AG09309 (cell line): ENCODE measurements around the gene FKBP15.
"Not testable (repeated sequence)": the region's sequence is repeated elsewhere in the genome, so short reads cannot be mapped to it uniquely, and the experiment has no call there.

Experiments
- DNase-seq: peaks from one replicate; pipeline ENCODE4 v3.0.0-alpha.2; 2010; ENCODE audit warnings: low read depth
- H3K4me3 ChIP-seq: 2 replicates; pipeline ENCODE4 v1.5.1; 2011; ENCODE audit warnings: mild to moderate bottlenecking, low read depth, low read length, moderate library complexity; ENCODE audit not compliant: control insufficient read depth
- TF ChIP-seq, protein P1 (sequence below): IDR thresholded peaks from 2 replicates; pipeline ENCODE4 v1.5.1; 2011; ENCODE audit warnings: mild to moderate bottlenecking, low read depth, low read length, inconsistent platforms; ENCODE audit not compliant: insufficient read depth, control insufficient read depth; ENCODE audit errors: missing control alignments

FKBP15 gene

DNA sequence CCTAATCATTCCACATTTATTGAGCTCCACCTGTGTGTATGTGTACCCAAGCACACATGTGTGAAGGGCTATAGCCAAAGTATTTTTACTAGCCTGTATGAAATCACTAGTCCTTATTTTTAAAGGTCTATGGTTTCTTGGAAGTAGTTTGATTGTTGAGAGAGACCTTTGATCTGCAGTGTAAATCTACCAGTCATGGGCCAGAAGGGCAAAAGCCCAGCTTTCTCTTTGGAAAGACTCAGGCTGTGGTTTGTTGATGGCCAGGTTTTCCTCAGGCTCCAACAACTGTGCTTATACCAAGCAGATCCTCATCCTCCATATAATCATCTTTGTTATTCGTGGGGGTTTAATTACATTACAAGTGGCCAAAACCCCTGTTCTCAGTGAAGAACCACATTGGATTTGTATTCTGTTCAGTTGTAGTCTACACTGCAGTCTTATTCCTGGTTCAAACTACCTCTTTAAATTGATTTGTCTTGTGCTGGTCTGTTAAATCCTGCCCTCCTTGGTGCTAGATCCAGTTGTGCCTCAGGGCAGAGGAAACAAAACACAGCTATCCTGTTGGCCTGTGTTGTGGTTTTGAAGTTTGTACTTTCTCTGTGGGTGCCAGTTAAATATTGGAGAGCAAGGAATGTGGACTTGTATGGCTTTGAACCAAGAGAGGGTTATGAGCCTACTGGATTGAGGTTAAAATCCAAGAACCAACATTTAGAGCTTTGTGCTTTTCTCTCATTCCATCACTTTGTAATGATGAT is 41.0 kb upstream of the FKBP15 start:
- no peak overlapping the region for H3K4me3 ChIP-seq
- no peak for DNase-seq
- TF ChIP-seq, protein P1, sequence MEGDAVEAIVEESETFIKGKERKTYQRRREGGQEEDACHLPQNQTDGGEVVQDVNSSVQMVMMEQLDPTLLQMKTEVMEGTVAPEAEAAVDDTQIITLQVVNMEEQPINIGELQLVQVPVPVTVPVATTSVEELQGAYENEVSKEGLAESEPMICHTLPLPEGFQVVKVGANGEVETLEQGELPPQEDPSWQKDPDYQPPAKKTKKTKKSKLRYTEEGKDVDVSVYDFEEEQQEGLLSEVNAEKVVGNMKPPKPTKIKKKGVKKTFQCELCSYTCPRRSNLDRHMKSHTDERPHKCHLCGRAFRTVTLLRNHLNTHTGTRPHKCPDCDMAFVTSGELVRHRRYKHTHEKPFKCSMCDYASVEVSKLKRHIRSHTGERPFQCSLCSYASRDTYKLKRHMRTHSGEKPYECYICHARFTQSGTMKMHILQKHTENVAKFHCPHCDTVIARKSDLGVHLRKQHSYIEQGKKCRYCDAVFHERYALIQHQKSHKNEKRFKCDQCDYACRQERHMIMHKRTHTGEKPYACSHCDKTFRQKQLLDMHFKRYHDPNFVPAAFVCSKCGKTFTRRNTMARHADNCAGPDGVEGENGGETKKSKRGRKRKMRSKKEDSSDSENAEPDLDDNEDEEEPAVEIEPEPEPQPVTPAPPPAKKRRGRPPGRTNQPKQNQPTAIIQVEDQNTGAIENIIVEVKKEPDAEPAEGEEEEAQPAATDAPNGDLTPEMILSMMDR, result no peak

DNA sequence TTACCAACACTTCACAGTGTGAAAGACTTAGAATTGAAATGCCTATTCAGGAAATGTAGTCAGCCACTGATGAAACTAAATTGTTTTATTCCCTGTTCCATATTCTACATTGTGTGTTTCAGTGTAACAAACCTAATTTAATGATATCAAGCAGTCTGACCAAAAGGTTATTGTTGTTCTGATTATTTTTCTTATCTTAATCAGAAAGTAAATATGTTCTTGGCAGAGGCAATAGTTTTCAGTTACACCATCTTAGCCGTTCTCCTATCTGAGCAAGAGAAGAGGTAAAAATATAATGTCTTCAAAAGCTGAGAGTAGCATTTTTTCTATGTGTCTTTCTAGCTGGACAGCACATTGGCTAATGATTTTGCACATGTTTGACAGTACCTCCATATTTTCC is 37.2 kb upstream of the FKBP15 start:
- no peak for DNase-seq
- TF ChIP-seq, protein P1, result no peak
- no peak overlapping the region for H3K4me3 ChIP-seq

DNA sequence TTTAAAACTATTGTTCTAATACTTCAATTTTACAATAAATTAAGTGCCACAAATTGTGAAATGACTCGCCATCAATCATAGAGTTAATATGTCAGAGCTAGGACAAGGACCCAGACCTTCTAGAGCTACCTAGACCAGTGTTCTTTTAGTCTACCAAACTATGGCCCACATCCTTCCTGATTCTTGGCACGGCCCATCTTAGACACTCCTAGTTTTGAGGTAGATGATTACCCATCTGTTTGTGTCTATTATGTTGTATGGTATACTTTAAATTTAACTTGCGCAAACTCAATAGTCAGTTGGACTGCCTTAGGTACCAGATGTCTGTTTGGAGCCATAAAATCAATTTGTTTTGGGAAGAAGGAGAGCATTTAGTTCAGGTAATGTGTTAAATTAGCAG is 36.8 kb upstream of the FKBP15 start:
- no peak for DNase-seq
- H3K4me3 ChIP-seq, result no peak overlapping the region
- TF ChIP-seq, protein P1, result no peak

DNA sequence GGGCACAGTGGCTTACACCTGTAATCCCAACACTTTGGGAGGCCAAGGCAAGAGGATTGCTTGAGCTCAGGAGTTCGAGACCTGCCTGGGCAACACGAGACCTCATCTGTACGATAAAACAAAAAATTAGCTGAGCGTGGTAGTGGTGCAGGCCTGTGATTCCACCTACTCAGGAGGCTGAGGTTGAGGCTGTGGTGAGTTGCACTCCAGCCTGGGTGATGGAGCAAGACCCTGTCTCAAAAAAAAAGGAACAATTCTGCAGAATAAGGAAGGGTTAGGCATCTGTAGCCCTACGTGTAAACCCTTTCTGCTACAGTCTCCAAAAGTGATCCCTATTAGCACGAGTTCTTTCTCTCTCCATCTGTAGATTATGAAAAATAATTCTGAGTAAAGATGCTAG is 34.4 kb upstream of the FKBP15 start:
- TF ChIP-seq, protein P1, result no peak
- no peak for DNase-seq
- no peak overlapping the region for H3K4me3 ChIP-seq

DNA sequence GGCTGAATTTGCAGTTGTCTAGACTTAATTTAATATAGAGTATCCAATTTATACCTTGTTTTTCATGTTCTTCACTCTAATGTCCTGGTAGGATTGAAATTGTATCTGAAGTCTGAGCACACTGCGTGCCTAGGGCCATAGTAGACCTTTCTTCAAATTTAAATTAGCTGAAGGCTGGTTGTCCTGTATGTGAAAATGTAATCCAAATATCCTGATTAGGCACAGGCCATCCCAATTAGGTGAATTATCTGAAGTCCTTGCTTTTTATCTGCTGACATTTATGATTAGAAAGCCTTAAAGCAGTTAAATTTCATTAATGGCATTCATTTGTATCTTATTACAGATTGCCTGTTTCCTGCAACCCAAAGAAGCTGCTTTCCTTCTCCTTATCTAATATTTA is 33.9 kb upstream of the FKBP15 start:
- no peak overlapping the region for H3K4me3 ChIP-seq
- TF ChIP-seq, protein P1, result no peak

DNA sequence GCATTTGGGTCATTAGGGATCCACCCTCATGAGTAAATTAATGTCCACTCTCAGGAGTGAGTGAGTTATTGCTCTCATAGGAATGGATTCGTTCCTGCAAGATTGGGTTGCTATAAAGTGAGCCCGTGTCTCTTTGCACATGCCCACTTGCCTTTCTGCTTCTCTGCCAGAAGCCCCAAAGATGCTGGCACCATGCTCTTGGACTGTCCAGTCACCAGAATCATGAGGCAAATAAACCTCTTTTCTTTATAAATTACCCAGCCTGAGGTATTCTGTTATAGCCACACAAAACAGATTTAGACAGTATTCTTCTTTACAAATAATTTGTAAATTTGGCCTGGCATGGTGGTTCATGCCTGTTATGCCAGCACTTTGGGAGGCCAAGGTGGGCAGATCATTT is 29.7 kb upstream of the FKBP15 start:
- DNase-seq, result no peak
- no peak overlapping the region for H3K4me3 ChIP-seq
- TF ChIP-seq, protein P1, result no peak

More for the DNA sequence above, 33.9 kb upstream of the FKBP15 start:
- DNase-seq, result no peak

DNA sequence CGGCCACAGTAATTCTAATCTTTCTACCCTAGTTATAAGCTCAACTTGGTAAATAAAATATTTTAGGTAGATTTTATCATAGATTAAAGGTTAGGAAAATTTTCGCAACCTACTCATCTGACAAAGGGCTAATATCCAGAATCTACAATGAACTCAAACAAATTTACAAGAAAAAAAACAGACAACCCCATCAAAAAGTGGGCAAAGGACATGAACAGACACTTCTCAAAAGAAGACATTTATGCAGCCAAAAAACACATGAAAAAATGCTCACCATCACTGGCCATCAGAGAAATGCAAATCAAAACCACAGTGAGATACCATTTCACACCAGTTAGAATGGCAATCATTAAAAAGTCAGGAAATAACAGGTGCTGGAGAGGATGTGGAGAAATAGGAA is 28.6 kb upstream of the FKBP15 start:
- DNase-seq, H3K4me3 ChIP-seq: not testable (repeated sequence)
